Skeletal muscle tissue (tissue), 4 donors: Measurements from ENCODE around the gene PSMD1. TPM values are rescaled to one million over a fixed set of nuclear protein-coding genes. Genes with fewer than 3 reads are reported as not detected.
"Not testable (repeated sequence)": the region's sequence is repeated elsewhere in the genome, so short reads cannot be mapped to it uniquely, and the experiment has no call there.

ENCODE experiments used
- H3K27ac ChIP-seq: one replicate; pipeline ENCODE4 v1.7.0; 2013; ENCODE audit warnings: mild to moderate bottlenecking, low read depth, low read length, inconsistent platforms
- H3K27me3 ChIP-seq, 3 donors: one replicate each; pipeline ENCODE4 v1.7.0; 2013; ENCODE audit warnings: low read length in 3 of 3; ENCODE audit not compliant: control insufficient read depth in 3 of 3, insufficient read depth in 3 of 3
- H3K36me3 ChIP-seq, 3 donors: one replicate each; pipeline ENCODE4 v1.7.0; 2013; ENCODE audit warnings: low read length in 3 of 3; ENCODE audit not compliant: control insufficient read depth in 3 of 3, insufficient read depth in 3 of 3
- H3K4me1 ChIP-seq, 3 donors: one replicate each; pipeline ENCODE4 v1.7.0; 2013; ENCODE audit warnings: low read length in 3 of 3, mild to moderate bottlenecking in 3 of 3; ENCODE audit not compliant: control insufficient read depth in 3 of 3, insufficient read depth in 3 of 3
- H3K4me3 ChIP-seq, 3 donors: one replicate each; pipeline ENCODE4 v1.7.0; 2013; ENCODE audit warnings: low read length in 3 of 3
- H3K9ac ChIP-seq, 3 donors: one replicate each; pipeline ENCODE4 v1.7.0; 2013; ENCODE audit warnings: low read length in 3 of 3, mild to moderate bottlenecking in 3 of 3, moderate library complexity in 2 of 3, low read depth in 1 of 3
- H3K9me3 ChIP-seq, 3 donors: one replicate each; pipeline ENCODE4 v1.7.0; 2013; ENCODE audit warnings: low read length in 3 of 3; ENCODE audit not compliant: control insufficient read depth in 3 of 3
- total RNA-seq: library from RNA; depleted of rRNA; stranded (reverse); fragments of >200 nt; gene quantifications from one replicate; pipeline ENCODE4 v1.2.3, GENCODE V29; 2014
- donor health status: Osteomylitis.

Gene PSMD1
- total RNA-seq, 1 donor from 2014 or later = 85.1 TPM

- Histone ChIP-seq H3K27ac (no peak overlapping the region), H3K4me3 (no peak overlapping the region), H3K4me1 (peaks cover 17 to 18% (median 17%) of the 10 kb centered on the region in 3 donors)
These were observed 139.9 kb downstream of the PSMD1 start for GRCh38 chr2:231196592-231196991.

GRCh38 chr2:231197196-231197595, 140.5 kb downstream of the PSMD1 start:
- not testable (repeated sequence) for H3K27ac ChIP-seq, H3K36me3 ChIP-seq, H3K4me3 ChIP-seq, H3K9ac ChIP-seq, H3K9me3 ChIP-seq, H3K27me3 ChIP-seq
- H3K4me1 ChIP-seq = peaks cover 13 to 18% (median 17%) of the 10 kb centered on the region in 3 donors

More at GRCh38 chr2:231196592-231196991, 139.9 kb downstream of the PSMD1 start:
- H3K9me3 ChIP-seq = no peaks in the 10 kb centered on the region
- no peak overlapping the region for H3K9ac ChIP-seq
- H3K27me3 ChIP-seq = no peaks in the 10 kb centered on the region
- peaks cover 0 to 2% (median 0%) of the 10 kb centered on the region in 3 donors for H3K36me3 ChIP-seq

DNA sequence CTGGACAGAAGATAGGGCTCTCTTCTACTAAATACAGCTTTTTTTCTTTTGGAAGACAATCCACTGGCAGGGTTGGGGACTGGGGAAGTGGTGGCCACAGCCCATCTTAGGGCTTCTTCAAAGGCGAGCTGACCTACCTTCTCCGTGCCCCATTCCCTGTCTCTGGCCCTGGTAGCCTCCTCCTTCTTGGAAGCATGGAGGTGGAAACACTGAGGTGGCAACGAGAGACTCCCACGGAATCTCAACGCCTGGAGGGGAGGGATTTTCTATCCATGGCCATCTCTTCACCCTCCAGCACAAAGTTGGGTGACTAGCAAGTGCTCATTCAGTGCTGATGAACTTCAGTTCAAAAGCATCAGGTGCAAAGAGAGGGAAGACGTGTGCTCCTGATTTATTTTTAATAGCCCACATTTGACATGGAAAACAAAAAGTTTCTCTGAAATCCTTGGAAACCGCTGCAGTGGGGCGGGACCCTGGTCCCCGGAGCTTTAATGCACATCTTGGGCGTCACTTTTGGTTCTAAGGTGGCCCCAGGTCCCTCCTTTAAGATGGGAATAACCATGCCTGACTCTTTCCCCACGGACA, 141.1 kb downstream of the PSMD1 start:
- no peaks in the 10 kb centered on the region for H3K9me3 ChIP-seq
- H3K9ac ChIP-seq = peak overlapping the region; percentile 74 to 85 (median 80)
- H3K36me3 ChIP-seq = peaks cover 0 to 2% (median 0%) of the 10 kb centered on the region in 3 donors
- H3K4me3 ChIP-seq = peak overlapping the region; percentile 99 to 100 (median 100)
- H3K4me1 ChIP-seq = peaks cover 11 to 18% (median 15%) of the 10 kb centered on the region in 3 donors
- H3K27ac ChIP-seq = no peak overlapping the region
- H3K27me3 ChIP-seq = no peaks in the 10 kb centered on the region

GRCh38 chr2:231198291-231199173, 141.9 kb downstream of the PSMD1 start, which contains the start of gene ARMC9:
TSS of gene ARMC9 (plus strand) at chr2:231198631. CDS start at chr2:231206239, 7,608 bp downstream.
- no peak within 1 kb of the TSS for H3K27ac ChIP-seq

GRCh38 chr2:231199219-231199618, 142.6 kb downstream of the PSMD1 start:
- peaks cover 11 to 18% (median 14%) of the 10 kb centered on the region in 3 donors for H3K4me1 ChIP-seq
- H3K36me3 ChIP-seq = peaks cover 0 to 2% (median 0%) of the 10 kb centered on the region in 3 donors
- H3K27ac ChIP-seq = no peak overlapping the region
- H3K4me3 ChIP-seq = peak overlapping the region; percentile 76 to 100 (median 99)
- no peaks in the 10 kb centered on the region for H3K9me3 ChIP-seq
- H3K27me3 ChIP-seq = no peaks in the 10 kb centered on the region
- H3K9ac ChIP-seq = peak overlapping the region in 2 of 3 donors; percentile 80 to 85

More at GRCh38 chr2:231198291-231199173, 141.9 kb downstream of the PSMD1 start, which contains the start of gene ARMC9:
- H3K9ac ChIP-seq = peak within 1 kb of the TSS; percentile 74 to 85 (median 80)
- no peaks in the 10 kb centered on the region for H3K9me3 ChIP-seq
- H3K36me3 ChIP-seq = peaks cover 0 to 2% (median 0%) of the 10 kb centered on the region in 3 donors
- peak within 1 kb of the TSS; percentile 99 to 100 (median 100) for H3K4me3 ChIP-seq
- peaks cover 11 to 18% (median 14%) of the 10 kb centered on the region in 3 donors for H3K4me1 ChIP-seq
- no peaks in the 10 kb centered on the region for H3K27me3 ChIP-seq

GRCh38 chr2:231200805-231201474, 144.3 kb downstream of the PSMD1 start:
- H3K4me3 ChIP-seq = no peak overlapping the region
- H3K27ac ChIP-seq = no peak overlapping the region
- H3K4me1 ChIP-seq = peaks cover 11 to 18% (median 14%) of the 10 kb centered on the region in 3 donors
- no peaks in the 10 kb centered on the region for H3K27me3 ChIP-seq
- no peak overlapping the region for H3K9ac ChIP-seq
- peaks cover 0 to 2% (median 2%) of the 10 kb centered on the region in 3 donors for H3K36me3 ChIP-seq
- no peaks in the 10 kb centered on the region for H3K9me3 ChIP-seq

- Histone ChIP-seq H3K27me3 (no peaks in the 10 kb centered on the region), H3K4me3 (no peak overlapping the region), H3K36me3 (peaks cover 0 to 2% (median 2%) of the 10 kb centered on the region in 3 donors), H3K9ac (no peak overlapping the region), H3K27ac (no peak overlapping the region), H3K4me1 (peaks cover 11 to 18% (median 14%) of the 10 kb centered on the region in 3 donors), H3K9me3 (no peaks in the 10 kb centered on the region)
These were observed 144.8 kb downstream of the PSMD1 start for GRCh38 chr2:231201475-231201814.

DNA sequence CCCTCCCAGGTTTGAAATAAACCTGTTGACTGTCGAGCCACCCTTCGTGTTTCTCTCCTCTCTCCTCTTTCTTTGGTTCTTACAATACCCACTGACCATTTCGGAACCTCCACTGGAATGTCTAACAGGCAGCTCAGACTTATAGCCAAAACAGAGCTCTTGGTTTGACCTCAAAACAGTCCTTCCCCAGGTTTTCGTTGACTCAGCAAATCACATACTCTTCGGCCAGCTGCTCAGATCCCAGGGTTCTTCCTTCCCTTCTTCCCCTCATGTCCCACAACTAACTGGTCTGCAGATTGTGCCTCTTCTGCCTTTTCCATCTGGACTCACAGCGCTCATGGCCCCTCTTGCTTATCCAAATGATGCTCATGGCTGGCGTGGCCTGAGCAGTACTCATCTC, 146.4 kb downstream of the PSMD1 start:
- Histone ChIP-seq H3K36me3 (peaks cover 0 to 2% (median 2%) of the 10 kb centered on the region in 3 donors), H3K4me1 (peaks cover 7 to 11% (median 8%) of the 10 kb centered on the region in 3 donors), H3K9ac (no peak overlapping the region), H3K9me3 (no peaks in the 10 kb centered on the region), H3K4me3 (no peak overlapping the region), H3K27me3 (no peaks in the 10 kb centered on the region), H3K27ac (no peak overlapping the region)

DNA sequence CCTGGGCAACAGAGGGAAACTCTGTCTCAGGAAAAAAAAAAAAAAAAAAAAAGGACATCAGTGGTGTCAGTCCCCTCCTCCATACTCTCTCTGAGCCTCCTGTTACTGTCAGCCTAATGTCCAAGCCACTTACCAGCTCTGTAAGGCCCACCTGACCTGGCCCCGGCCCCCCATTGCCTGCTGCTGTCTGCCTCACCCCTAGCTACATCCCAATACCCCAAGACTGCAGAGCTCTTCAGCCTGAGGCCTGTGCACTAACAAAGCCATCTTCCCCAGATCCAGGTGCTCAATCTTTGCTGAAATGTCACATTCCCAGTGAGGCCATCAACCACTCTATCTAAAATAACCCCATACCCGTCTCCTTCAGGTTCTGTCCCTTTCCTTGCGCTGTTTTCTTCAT, 147.5 kb downstream of the PSMD1 start:
- no peak overlapping the region for H3K9ac ChIP-seq

More for the DNA sequence above, 147.5 kb downstream of the PSMD1 start:
- no peaks in the 10 kb centered on the region for H3K9me3 ChIP-seq
- H3K4me1 ChIP-seq = peaks cover 2 to 3% (median 2%) of the 10 kb centered on the region in 3 donors
- no peak overlapping the region for H3K27ac ChIP-seq
- no peaks in the 10 kb centered on the region for H3K27me3 ChIP-seq
- no peak overlapping the region for H3K4me3 ChIP-seq
- peaks cover 0 to 2% (median 0%) of the 10 kb centered on the region in 3 donors for H3K36me3 ChIP-seq
